NCI-H2081 (cell line): ENCODE data around the gene CFAP157.

Experiments used
- DNase-seq, 2 experiments: peaks; one replicate each; lab custom pipeline; 2025; lab: John Stamatoyannopoulos, UW

CFAP157 gene

DNA sequence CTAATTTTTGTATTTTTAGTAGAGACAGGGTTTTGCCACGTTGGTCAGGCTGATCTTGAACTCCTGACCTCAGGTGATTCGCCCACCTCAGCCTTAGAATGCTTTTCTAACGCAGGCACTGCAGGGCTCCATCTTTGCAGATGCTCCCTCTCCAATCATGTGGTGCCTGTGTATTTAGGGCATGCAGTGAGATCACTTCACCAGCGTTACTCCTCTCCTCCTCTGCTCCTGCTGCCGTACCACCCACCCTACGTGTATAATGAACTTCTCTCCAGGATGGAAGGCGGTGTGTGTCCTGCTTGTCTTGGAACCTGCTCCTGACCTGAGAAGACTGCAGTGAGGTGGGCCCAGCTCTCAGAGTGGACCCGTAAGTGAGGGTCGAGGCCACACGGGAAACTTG is 13.6 kb upstream of the CFAP157 start:
- no peak for DNase-seq

DNA sequence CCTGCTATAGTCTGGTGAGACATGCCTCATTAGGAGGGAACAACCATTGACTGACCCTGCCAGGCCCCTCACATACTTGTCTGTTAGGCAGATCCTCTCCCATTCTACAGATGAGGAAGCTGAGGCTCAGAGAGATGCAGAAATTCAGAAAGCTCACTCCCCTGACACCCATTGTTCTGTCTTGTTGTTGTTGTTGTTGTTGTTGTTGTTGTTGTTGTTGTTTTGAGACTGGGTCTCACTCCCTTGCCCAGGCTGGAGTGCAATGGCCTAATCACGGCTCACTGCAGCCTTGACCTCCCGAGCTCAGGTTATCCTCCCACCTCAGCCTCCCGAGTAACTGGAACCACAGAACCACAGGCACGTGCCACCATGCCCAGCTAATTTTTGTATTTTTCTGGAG is 13.1 kb upstream of the CFAP157 start:
- DNase-seq: no peak

DNA sequence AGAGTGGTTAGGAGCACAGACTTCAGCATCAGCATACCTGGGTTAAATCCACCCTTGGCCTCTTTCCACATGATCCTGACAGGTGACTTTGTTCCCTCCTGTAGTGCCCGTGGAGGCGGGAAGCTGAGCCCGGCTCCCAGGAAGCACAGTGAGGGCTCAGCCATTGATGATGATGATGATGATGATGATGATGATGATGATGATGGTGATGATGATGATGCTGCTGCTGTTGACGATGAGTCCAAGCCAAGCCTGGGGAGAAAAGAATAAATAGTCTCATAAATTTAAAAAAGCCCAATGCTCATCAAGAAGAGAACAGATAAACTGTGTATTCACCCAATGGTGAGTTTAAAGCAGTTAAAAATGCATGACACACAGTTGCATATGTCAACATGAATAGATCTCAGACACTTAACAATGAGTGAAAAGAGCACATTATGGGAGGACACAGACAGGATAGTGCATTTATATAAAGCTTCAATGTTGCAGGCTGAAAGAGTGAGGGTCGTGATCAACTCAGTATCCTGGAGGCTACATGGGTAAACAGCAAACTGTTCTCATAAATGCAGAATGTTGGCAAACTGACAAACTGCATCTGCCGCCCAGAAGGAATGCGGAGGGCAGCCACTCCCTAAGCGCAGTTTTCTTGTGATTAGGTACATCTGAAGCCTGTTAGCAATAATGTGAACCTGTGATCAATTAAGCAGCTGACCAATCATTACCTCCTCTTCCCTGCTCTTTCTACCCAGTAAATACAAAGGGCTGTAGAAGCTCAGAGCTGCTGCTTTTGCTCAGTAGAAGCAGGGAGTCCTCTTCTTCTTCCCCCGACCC is 11.7 kb upstream of the CFAP157 start:
- DNase-seq: no peak

DNA sequence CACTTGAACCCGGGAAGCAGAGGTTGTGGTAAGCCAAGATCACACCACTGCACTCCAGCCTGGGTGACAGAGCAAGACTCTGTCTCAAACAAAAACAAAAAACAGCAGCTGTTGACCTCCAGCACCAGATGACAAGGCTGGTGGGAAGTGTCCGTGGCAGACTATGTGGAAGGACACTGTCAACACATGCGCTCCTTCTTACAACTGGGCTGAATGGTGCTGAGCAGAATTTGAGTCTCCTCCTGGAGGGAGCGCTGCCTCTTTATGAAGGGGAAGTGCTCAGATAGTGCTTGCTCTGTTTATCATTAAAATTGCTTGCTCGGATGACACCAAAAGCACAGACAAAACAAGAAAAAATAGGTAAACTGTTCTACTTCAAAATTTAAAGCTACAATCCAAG is 9.2 kb upstream of the CFAP157 start:
- no peak for DNase-seq

DNA sequence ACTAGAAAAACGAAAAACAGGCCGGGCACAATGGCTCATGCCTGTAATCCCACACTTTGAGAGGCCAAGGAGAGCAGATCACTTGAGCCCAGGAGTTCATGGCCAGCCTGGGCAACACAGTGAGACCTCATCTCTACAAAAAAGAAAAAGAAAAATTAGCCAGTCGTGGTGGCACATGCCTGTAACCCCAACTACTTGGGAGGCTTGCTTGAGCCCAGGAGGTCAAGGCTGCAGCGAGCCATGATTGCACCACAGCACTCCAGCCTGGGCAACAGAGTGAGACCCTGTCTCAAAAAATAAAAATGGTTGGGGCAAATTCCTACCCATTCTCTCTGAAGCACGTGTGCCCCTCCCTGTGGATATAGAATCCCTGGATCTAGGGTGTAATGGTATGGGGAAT is 8.4 kb upstream of the CFAP157 start:
- no peak for DNase-seq

DNA sequence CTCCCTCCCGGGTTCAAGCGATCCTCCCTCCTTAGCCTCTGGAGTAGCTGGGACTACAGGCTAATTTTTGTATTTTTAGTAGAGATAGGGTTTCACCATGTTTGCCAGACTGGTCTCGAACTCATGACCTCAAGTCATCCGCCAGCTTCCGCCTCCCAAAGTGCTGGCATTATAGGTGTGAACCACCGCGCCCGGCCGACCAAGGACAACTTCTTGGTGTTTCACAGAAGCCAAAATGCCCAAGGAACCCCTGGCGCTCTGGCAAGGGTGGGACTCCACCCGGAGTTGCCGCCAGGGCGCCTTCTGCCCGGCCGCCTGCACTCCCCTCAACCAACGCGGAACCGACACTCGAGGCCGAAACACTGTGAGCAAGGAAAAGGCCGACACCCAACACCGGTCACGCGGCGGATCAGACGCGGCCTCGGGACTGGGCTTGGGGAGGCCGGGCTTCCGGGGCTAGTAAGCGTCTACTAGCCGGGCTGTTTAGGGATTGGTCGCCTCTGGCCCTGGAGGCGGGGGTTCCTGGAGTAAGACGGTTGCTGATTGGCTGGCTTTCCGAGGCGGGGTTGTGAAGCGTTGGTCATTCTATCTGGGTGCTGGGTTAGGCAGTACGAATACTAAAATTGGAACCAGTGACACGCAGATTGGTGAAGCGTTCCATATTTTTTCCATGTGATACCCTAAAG is 7.7 kb upstream of the CFAP157 start:
- no peak for DNase-seq

DNA sequence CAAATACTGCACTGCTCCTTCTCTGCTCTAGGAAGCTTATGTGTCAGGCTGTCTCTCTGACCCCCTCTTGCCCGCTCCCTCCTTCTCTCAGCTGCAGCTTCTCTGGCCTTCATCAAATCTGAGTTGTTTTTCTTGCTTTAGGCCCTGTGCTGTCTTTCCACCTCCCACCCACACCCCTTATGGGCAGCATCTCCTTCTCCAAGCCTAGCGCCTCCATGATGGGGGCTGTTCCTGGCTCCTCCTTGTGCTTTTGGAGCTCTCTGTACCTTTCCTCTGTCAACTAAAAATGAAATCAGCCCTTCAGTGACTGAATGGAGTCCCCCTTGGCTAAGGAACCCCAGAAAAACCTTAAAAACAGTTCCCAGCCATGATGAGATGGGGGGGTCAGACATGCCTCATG is 6.6 kb upstream of the CFAP157 start:
- DNase-seq: no peak

DNA sequence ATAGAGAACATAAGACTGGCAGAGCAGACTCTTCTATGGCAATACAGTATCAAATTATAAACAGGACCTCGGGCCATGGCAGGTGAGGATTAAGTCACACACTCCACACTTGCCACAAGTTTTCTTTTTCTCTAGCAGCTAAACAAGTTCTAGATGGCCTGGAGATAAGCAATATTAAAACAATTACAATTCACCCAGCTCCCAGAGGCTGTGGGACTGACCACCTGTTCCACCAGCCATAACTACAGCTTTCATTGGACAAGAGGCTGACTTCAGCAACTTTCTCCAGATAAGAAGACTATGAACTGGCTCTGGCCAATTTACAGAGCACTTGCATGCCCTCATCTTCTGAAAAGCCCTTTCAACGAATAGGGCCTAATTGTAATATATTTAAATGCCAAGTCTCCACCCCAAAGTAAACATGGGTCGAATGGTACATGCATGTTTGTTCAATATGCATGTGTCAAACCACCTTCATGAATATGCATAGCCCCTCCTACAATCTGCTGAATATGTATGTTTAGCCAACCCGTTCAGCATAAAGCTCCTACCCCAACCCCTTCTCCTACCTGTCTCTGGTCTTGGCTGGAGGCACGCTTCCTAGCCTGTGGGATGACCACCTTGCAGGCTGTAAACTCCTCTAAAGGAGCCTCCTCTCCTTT is 6.1 kb upstream of the CFAP157 start:
- DNase-seq: no peak

DNA sequence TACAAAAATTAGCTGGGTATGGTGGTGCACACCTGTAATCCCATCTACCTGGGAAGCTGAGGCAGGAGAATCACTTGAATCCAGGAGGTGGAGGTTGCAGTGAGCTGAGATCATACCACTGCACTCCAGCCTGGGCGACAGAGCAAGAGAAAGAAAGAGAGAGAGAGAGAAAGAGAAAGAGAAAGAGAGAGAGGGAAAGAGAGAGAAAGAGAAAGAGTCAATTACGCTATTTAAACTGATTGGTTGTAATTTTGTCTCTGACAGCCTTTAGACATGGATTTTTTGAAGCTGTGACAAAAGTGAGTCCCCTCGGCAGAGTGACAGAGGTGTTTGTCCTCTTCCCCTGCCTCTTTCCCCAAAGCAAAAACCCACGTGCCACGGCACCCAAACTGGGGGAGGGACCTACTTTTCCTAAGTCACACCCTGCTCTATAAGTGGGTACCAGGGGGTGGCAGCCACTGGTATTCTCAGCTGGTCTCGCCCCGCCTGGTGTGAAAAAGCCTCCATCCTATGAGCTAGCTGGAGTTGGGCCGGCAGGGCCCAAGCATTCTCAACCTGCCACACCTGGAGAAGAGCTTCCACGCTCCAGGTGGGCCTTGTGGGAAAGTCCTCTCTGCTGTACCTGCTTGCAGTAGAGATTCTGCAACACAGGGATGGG is 3.4 kb upstream of the CFAP157 start:
- no peak for DNase-seq

DNA sequence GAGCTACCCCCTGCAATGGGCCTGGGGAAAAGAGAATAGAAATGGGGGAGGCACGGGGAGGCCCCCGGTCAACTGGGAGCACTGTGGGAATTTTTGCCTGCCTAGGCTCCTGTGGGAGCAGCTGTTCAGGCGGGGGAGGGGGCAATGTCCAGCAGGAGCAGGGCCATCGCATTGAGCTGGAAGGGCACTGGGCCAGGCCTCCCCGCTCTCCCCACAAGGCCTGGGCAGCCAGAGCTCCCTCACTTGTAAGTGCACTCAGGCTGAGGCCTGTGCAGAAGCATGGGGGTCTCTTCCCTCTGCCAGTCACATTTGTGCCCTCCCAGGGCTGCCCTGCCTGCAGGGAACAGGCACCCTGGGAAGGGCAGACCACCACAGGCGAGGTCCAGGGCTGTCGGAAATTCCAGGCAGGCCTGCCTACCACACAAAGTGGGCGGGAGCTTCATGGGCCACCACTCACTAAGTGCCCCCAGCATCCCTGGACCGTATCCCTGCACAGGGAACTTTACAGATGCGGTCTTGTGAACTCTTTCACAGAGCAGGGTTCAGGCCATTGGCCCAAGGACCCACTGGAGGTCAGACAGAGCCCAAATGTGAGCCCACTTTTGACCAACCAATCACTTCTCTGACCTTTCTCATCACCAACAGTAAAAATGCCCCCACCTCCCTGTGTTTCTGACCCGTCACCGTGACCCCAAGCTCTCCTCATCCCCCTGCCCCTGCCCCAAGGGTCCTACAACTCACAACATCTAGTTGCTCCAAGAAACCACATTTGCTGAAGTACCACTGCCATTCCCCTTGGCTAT is 1.0 kb upstream of the CFAP157 start:
- DNase-seq: no peak

DNA sequence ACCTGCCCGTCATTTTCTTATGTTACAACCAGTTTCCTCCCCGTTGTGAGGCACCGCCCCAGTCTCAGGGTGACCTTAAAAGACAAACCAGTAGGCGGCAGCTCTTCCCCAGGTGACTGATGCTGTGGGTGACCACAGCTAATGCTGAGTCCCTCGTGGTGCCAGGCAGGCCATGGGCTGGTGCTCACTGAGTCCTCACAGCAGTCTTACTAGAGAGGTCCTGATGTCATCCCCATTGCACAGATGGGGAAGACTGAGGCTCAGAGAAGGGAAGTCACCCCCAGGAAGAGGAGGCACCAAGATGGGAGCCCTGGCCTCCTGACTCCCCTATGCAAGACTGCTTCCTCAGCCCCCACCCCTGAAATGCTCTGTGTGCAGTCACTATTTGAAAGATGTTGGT is 978 bp downstream of the CFAP157 start:
- no peak for DNase-seq

DNA sequence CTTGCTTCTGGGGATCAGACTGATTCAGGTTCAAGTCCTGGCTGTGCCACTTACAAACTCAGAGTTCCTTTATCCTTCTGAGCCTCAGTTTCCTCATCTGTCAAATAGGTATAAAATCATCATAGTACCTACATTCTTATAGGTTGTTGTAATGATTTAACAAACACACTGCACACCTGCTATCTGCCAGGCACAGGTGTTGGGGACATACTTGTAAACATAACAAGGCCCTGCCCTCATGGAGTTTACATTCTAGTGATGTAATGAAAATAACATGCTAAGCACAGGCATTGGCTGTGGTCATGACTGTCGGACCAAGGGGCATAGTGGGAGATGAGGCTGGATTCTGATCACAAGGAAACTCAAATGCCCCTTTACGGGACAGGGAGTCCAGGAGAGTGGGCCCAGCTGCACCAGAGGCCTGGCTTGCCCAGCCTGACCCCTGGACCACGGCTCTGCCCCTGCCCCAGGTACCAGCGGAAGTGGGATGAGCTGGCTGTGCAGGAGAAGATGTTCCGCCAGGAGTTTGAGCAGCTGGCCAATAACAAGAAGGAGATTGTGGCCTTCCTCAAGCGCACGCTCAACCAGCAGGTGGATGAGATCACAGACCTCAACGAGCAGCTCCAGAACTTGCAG is 2.3 kb downstream of the CFAP157 start:
- no peak for DNase-seq

DNA sequence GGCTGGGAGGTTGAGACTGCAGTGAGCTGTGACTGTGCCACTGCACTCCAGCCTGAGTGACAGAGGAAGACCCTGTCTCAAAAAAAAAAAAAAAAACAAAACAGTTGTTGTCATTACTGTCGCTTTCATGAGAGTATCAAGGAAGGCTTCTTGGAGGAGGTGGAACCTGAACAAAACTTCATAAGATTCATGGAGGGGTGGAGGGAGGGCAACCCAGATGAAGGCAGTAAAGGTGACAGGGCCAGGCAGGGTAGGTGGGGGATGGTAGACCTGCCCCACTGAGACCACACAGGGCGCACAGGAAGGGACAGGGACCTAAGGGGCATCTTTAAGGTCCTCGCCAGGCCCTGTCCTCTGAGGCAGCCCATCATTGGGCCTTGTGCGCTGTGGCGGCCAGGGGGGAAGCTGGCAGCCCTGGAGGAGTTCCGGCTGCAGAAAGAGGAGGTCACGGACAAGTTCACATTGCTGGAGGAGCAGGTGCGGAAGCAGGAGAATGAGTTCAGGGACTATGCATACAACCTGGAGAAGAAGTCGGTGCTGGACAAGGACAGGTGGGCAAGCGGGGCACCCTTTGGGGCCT is 3.5 kb downstream of the CFAP157 start:
- DNase-seq: no peak

DNA sequence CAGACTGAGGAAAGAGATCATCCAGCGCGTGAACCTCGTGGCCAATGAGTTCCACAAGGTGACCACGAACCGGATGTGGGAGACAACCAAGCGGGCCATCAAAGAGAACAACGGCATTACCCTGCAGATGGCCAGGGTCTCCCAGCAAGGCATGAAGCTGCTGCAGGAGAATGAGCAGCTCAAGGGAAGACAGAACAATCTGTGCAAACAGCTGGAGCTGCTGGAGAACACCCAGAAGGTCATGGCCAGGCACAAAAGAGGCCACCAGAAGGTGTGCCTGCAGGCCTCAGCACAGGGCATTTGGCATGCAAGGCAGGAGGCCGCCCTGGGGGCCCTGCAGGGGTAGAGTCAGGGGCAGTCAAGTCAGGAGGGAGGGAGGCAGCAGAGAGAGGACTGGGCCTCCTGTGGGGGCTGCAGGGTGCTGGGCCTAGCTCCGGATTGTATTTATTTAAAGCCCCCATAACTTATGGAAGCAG is 4.5 kb downstream of the CFAP157 start:
- DNase-seq: no peak

DNA sequence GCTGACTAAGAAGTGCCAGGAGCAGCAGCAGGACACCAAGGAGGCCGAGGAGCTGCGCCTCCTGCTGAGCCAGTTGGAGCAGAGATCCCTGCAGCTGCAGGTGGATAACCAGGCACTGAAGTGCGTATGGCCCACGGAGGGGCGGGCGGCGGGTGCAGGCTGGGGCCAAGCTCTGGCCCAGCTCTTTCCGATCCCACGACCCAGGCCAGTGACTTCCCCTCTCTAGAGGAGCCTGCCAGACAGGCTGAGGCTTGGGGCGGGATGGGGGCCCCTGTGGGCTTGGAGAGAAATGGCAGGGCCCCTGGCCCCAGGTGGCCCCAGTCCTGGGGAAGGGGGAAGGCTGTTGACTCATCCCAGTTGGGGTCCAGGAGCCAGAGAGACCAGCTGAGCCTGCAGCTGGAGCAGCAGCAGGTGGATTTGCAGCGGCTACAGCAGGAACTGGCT is 5.1 kb downstream of the CFAP157 start:
- peak; percentile 71 to 88 for DNase-seq

DNA sequence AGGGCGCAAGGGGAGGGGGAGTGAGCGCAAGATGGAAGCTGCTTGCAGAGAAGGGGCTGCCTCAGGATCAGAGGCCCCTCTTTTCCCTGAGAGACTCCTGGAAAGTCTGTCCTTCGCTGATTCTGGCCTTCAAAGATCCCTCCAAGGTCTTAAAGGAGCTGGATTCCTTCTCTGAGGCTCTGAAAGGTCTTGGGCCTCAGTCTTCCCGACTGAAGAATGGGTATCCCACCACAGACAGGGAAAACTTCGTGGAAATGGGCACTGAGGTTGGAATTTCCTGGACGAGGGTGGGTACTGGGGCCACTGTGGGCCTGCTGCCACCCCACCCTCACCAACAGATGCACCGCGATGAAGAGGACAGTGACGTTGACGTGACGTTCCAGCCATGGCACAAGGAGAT is 5.6 kb downstream of the CFAP157 start:
- DNase-seq: no peak

DNA sequence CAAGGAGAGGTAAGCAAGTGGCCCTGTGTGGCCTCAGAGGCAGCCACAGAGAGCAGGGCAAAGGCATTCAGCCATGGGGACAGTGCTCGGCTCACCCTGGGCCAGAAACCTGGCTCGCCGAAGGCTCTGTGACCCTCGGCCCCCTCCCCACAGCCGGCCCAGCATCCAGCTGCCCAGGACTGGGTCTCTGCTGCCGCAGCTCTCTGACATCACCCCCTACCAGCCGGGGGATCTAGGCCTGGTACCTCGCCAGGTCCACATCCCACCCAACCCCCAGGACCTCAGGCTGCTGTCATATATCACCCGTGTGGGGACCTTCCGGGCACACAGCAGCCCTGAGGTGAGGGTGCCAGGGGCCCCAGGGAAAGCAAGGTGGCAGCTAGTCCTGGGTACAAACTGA is 6.1 kb downstream of the CFAP157 start:
- DNase-seq: no peak

DNA sequence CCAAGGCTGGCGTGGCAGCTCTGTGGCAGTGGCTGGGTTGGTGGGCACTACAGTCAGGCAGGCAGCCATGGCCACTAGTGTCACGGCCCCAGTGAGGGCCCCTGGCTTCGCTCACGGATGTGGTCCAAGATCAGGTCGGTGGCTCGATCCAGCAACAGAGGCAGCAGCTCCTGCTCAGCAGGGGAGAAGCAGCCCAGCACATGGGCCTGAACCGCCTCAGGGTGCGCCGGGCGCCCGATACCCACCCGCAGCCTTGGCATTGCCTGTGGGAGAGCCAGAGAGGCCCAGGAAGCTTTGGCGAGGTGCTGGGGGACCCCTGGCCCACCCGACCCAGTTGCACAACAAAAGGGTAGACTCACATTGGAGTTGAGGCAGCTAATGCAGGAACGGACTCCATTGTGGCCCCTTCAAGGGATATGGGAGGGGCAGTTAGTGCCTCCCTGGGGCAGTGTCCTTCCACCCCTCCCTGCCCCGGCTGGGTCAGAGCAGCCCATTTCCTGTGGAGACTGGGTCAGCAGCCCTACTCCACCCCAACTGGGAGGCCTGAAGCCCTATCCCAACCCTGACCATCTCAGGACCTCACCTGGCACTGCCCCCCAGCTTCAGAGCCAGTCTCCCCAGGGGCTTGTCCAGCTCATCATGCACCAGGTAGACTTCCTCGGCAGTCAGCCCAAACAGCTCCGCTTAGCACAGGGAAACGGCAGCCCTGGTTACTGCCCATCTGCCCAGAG is 7.4 kb downstream of the CFAP157 start:
- DNase-seq: no peak

DNA sequence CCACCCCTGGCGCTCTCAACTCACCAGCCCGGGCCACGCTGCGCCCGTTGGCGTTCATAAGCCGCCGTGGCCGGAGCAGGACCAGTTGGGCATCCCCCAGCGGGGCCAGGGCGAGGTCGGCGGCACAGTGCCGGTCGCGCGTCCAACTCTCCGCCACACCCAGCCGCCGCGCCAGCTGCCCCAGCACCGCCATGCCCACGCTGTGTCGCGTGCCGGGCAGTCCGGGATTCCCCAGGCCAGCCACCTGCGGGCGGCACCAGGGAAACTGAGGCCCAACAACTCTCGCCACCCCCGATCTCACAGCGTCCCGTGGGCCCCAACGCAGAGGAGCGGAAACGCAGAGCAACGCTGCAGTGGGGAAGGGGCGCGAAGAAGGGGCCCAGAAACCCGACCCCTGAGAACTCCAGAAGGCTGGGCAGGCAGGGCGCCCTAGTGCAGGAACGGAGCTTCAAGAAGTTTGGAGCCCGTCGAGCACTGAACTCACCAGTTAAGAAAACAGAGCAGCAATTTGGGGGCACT is 8.2 kb downstream of the CFAP157 start:
- DNase-seq: no peak
